ENCODE results near the gene ELSPBP1.
"Not testable (repeated sequence)": the region's sequence is repeated elsewhere in the genome, so short reads cannot be mapped to it uniquely, and the experiment has no call there.

Gene ELSPBP1

GRCh38 chr19:47994209-47994802 lies at the start of gene ELSPBP1:
TSS of gene ELSPBP1 (plus strand) at chr19:47994632. CDS start at chr19:48008668, 14,036 bp downstream.
- no peak for DNase-seq (ENCODE audit: low read depth)

GRCh38 chr19:47949852-47950521 lies 44.4 kb upstream of the ELSPBP1 start:
- not testable (repeated sequence) for DNase-seq (ENCODE audit: low read depth)

GRCh38 chr19:47952132-47952531 lies 42.3 kb upstream of the ELSPBP1 start:
- not testable (repeated sequence) for DNase-seq (ENCODE audit: low read depth)

GRCh38 chr19:47955936-47956335 lies 38.5 kb upstream of the ELSPBP1 start:
- DNase-seq (ENCODE audit: low read depth) = not testable (repeated sequence)

DNA sequence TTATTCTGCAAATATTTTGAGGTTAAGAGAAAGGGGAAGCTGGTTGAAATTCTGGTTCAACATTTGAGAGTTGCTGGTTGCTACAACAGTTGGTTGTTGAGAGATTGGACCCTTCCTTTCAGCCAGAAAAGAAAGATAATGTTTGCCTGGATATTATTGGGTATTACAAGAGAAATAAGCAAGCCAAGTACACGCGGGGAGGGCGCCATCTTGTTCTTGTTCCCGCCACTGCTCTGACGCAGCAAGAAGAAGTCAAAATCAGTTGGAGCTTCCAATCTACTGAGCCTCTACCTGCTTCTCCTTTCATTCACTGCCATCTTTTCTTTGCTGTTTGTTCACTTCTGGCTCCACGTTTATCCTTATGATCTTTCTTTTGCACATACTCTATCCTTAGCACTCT lies 20.9 kb upstream of the ELSPBP1 start:
- DNase-seq (ENCODE audit: low read depth) = no peak

DNA sequence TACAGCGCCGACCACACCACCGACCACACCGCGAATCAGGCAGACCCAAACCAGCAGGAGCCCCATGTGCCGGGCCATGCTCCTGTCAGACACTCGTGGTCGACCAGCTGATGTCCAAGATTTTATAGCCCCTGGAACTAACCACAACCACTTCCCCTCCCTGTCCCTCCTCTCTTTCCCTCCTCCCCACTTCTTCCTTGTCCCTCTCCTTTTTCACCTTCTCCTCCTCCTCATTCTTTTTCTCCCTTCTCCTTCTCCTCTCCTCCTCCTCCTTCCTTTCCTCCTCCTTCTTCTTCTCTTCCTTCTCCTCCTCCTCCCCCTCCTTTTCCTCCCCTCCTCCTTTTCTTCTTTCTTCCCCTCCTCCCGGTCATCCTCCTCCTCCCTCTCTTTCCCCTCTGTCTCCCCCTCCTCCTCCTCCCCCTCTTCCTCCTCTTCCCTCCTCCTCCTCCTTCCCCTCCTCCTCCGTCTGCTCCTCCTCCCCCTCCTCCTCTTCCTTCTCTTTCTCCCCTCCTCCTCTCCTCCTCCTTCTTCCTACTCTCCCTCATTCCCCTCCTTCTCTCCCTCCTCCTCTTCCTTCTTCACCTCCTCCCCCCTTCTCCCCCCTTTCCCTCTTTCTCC lies 3.1 kb upstream of the ELSPBP1 start:
- DNase-seq (ENCODE audit: low read depth) = no peak

- DNase-seq (ENCODE audit: low read depth) = no peak
Observed at GRCh38 chr19:47992070-47992469, 2.4 kb upstream of the ELSPBP1 start, which contains the start of gene BSPH1. TSS of gene BSPH1 (minus strand) at chr19:47992170. CDS start at chr19:47992081, 89 bp downstream.

DNA sequence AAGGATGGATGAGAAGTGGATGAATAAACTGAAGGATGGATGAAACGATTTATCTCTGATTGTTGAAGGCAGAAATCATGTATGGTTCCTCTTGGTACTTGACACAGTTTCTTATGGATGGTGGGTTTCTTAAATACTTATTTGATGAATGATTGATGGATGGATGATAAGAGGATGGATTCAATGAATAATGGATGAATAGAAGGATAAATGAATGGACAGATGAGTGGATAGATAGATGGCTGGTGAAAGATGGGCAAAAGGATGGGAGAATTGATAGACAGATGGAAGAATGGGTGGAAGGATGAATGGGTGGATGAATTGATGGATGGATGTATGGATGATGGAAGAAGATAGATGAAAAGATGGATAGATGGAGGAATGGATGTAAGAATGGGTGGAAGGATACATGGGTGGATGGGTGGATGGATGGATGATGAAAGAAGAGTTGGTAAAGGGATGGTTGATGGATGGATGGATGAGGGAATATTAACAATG lies 1.8 kb downstream of the ELSPBP1 start:
- no peak for DNase-seq (ENCODE audit: low read depth)

- no peak for DNase-seq (ENCODE audit: low read depth)
Observed at GRCh38 chr19:47998800-47999199, 4.4 kb downstream of the ELSPBP1 start.

- no peak for DNase-seq (ENCODE audit: low read depth)
Observed at GRCh38 chr19:48000846-48001245, 6.4 kb downstream of the ELSPBP1 start.

- no peak for DNase-seq (ENCODE audit: low read depth)
Observed at GRCh38 chr19:48004236-48004635, 9.8 kb downstream of the ELSPBP1 start.

- DNase-seq (ENCODE audit: low read depth) = no peak
Observed at GRCh38 chr19:48006762-48007161, 12.3 kb downstream of the ELSPBP1 start.

DNA sequence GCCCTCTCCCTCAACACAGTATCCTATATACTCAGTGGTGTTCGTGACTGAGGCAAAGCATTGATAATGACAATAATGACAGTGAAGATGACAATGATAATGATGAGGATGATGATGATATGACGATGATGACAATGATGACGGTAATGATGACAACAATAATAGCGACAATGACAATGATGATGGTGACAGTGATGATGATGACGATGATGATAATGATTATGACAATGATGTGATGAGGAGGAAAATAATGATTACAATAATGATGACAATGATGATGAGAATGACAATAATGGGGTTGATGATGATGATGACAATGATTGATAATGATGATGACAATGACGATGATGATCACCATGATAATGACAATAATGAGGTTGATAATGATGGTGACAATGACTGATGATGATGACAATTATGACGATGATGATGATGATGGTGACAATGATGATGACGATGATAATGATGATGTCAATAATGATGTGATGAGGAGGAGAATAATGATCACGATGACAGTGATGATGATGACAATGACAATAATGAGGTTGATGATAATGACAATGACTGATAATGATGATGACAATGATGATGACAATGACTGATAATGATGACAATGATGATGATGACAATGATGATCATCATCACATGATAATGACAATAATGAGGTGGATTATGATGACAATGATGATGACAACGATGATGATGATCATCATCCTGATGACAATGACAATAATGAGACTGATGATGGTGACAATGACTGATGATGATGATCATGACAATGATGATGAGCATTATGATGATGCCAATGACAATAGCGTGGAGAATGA lies 16.7 kb downstream of the ELSPBP1 start:
- no peak for DNase-seq (ENCODE audit: low read depth)

- DNase-seq (ENCODE audit: low read depth) = no peak
Observed at GRCh38 chr19:48020686-48021085, 26.3 kb downstream of the ELSPBP1 start.

DNA sequence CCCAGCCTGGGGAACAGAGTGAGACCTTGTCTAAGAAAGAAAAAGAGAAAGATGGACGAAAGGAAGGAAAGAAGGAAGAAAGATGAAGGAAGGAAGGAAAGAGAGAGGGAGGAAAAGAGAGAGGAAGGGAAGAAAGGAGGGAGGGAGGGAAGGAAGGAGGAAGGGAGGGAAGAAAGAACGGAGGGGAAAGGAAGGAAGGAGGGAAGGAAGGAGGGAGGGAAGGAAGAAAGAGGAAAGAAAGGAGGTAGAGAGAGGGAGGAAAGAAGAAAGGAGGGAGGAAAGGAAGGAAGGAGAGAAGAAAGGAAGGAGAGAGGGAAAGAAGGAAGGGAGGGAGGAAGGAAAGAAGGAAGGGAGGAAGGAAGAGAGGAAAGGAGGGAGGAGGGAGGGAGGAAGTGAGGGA lies 28.6 kb downstream of the ELSPBP1 start:
- DNase-seq (ENCODE audit: low read depth) = no peak

GRCh38 chr19:48023518-48023917 lies 29.1 kb downstream of the ELSPBP1 start:
- DNase-seq (ENCODE audit: low read depth) = no peak

- no peak for DNase-seq (ENCODE audit: low read depth)
Observed at GRCh38 chr19:48025480-48025879, 31.0 kb downstream of the ELSPBP1 start.

DNA sequence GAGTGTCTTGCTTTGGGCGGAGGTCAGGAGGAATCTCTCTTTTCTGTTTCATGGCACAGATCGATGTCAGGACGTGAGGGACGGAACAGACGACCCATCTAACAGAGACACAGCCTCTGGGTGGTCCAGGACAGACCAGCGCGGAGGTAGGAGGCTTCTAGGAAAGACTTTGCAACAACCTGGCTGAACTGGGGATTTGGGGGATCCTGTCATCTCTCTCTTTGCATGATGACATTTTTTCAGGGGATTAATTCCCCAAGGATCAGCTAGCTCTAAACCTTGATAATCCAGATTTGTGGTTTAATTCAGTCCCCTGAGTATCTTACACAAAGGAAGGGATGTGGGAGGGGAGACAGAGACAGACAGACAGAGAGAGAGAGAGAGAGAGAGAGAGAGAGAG lies 35.0 kb downstream of the ELSPBP1 start:
- DNase-seq (ENCODE audit: low read depth) = no peak

DNA sequence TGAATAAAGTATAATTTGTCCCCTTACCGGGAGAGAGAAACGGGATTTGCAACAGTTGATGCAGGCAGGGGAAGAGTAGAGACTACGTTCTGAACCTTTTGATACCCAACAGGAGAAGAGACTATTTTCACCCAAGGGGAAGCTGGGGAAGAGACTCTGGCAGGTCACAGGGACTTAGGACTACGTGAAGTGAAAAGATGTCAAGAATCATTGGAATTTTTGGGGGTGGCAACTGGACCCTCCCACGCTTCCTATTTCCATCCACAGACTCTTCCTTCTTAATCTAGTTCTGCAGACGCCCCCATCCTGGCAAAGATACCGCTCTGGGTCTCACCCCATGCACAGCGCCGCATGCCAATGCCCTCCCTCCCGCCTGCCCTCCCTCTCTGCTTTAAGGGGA lies 35.6 kb downstream of the ELSPBP1 start:
- no peak for DNase-seq (ENCODE audit: low read depth)

- DNase-seq (ENCODE audit: low read depth) = no peak
Observed at GRCh38 chr19:48033604-48034003, 39.2 kb downstream of the ELSPBP1 start.

GRCh38 chr19:48036765-48037164 lies 42.3 kb downstream of the ELSPBP1 start:
- DNase-seq (ENCODE audit: low read depth) = no peak

DNA sequence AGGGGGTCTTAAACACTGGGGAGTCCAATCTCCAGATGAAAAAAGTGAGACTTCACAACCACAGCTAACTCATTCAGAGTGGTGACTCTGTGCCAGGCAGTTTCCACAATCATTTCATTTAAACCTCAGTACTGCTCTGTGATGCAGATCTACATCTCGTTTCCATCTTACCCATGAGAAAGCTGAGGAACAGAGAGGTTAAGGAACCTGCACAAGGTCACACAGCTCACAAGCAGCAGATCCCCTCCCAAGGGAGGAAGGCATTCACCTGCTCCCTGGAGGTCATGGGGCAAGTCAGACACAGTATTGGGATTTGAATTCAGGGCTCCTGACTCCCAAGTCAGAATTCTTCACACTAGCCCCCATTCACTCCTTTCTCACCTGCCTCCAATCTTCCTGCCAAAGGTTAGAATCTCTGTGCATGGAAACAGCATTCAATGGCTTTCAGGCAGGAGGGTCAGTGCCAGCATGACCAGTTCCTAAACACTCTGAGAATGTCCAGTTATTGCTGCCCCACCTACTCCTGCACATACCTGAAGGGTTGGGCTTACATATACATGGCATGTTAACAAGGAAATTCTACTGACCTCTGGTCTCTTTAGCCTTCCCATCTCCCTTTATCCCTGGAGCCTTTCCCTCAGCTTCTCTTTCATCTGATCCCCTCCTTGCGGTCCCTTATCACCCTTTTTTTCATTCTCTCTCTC lies 47.6 kb downstream of the ELSPBP1 start:
- DNase-seq (ENCODE audit: low read depth) = no peak

Data from stimulated activated CD8-positive, alpha-beta memory T cell treated with anti-CD3 and anti-CD28 coated beads, Interleukin-12 subunit alpha, Interleukin-12 subunit beta, amount 100 ng/mL, for 1 hour (primary cell).